HL-60/S4 treated with retinoic acid at 250 ng/mL for 4 days and 3 days (cell line): ENCODE measurements around the gene PDE4D.
"Not testable (repeated sequence)": the region's sequence is repeated elsewhere in the genome, so short reads cannot be mapped to it uniquely, and the experiment has no call there.

Experiments used
- in situ Hi-C: fragments of 300-500 bp; cut with MboI; formaldehyde crosslinking; loops from 2 replicates; pipeline ENCODE4 v1.7.0; 2022; ENCODE audit warnings: low sequenced_read_pairs

The PDE4D gene

GRCh38 chr5:59079622-59080620 lies 813.6 kb downstream of the PDE4D start:
- in situ Hi-C loops = no loop called here

GRCh38 chr5:59071755-59072549 lies 821.6 kb downstream of the PDE4D start:
- in situ Hi-C loops = no loop called here

- in situ Hi-C loops = no loop called here
Observed at GRCh38 chr5:59069438-59070079, 824.0 kb downstream of the PDE4D start.

GRCh38 chr5:59067956-59068656 lies 825.4 kb downstream of the PDE4D start:
- in situ Hi-C loops = no loop called here

- in situ Hi-C loops = no loop called here
Observed at GRCh38 chr5:59066367-59067163, 827.0 kb downstream of the PDE4D start.

- in situ Hi-C loops = no loop called here
Observed at GRCh38 chr5:59065554-59065953, 828.0 kb downstream of the PDE4D start.

- in situ Hi-C loops = no loop called here
Observed at GRCh38 chr5:59064293-59064692, 829.2 kb downstream of the PDE4D start.

- in situ Hi-C loops = no loop called here
Observed at GRCh38 chr5:59062986-59063683, 830.4 kb downstream of the PDE4D start.

GRCh38 chr5:59061377-59061776 lies 832.1 kb downstream of the PDE4D start:
- in situ Hi-C loops = no loop called here

- in situ Hi-C loops = no loop called here
Observed at GRCh38 chr5:59058969-59059687, 834.4 kb downstream of the PDE4D start.

GRCh38 chr5:59058237-59058636 lies 835.3 kb downstream of the PDE4D start:
- in situ Hi-C loops = no loop called here

- in situ Hi-C loops = not testable (repeated sequence)
Observed at GRCh38 chr5:59056599-59056998, 836.9 kb downstream of the PDE4D start.

GRCh38 chr5:59055745-59056448 lies 837.6 kb downstream of the PDE4D start:
- in situ Hi-C loops = no loop called here

- in situ Hi-C loops = no loop called here
Observed at GRCh38 chr5:59054963-59055528, 838.5 kb downstream of the PDE4D start.

- in situ Hi-C loops = no loop called here
Observed at GRCh38 chr5:59051951-59052350, 841.6 kb downstream of the PDE4D start.

- in situ Hi-C loops = no loop called here
Observed at GRCh38 chr5:59049095-59049494, 844.4 kb downstream of the PDE4D start.

GRCh38 chr5:59042201-59043055 lies 851.1 kb downstream of the PDE4D start:
- in situ Hi-C loops = no loop called here
